Osteoblast (primary cell): ENCODE measurements around the gene ACY1. TPM values are rescaled to one million over a fixed set of nuclear protein-coding genes. Genes with fewer than 3 reads are reported as not detected.

Experiments
- DNase-seq: peaks from one replicate; pipeline ENCODE4 v3.0.0; 2011; ENCODE audit warnings: low spot score, mixed read lengths; ENCODE audit not compliant: insufficient read length; ENCODE audit errors: missing footprints
- H2AFZ ChIP-seq: 2 replicates; pipeline ENCODE4 v1.6.0; 2011; ENCODE audit warnings: mild to moderate bottlenecking, low read length
- H3K27ac ChIP-seq: 2 replicates; pipeline ENCODE4 v1.5.1; 2011; ENCODE audit warnings: mild to moderate bottlenecking, low read depth, low read length, moderate library complexity
- H3K27me3 ChIP-seq: 2 replicates; pipeline ENCODE4 v1.6.0; 2012; ENCODE audit warnings: mild to moderate bottlenecking, control low read depth, inconsistent platforms, low read length, moderate library complexity; ENCODE audit not compliant: insufficient read depth
- H3K36me3 ChIP-seq: 2 replicates; pipeline ENCODE4 v1.5.1; 2011; ENCODE audit warnings: mild to moderate bottlenecking, low read length, control low read depth, moderate library complexity; ENCODE audit not compliant: insufficient read depth
- H3K4me1 ChIP-seq: 2 replicates; pipeline ENCODE4 v1.5.1; 2011; ENCODE audit warnings: mild to moderate bottlenecking, low read length, control low read depth, moderate library complexity; ENCODE audit not compliant: insufficient read depth
- H3K4me2 ChIP-seq: 2 replicates; pipeline ENCODE4 v1.6.0; 2011; ENCODE audit warnings: mild to moderate bottlenecking, low read length; ENCODE audit not compliant: insufficient read depth
- H3K4me3 ChIP-seq: fragments of 200-600 bp; sonication (generic); 3 replicates; pipeline ENCODE4 v1.5.1; 2012; ENCODE audit warnings: mild to moderate bottlenecking, low read length, inconsistent platforms; ENCODE audit not compliant: insufficient read depth
- H3K79me2 ChIP-seq: 2 replicates; pipeline ENCODE4 v1.6.0; 2012; ENCODE audit warnings: mild to moderate bottlenecking, low read length, control low read depth, inconsistent platforms; ENCODE audit not compliant: insufficient read depth
- H3K9me3 ChIP-seq: 2 replicates; pipeline ENCODE4 v1.5.1; 2011; ENCODE audit warnings: low read depth, low read length, control low read depth
- H4K20me1 ChIP-seq: 2 replicates; pipeline ENCODE4 v1.6.0; 2012; ENCODE audit warnings: mild to moderate bottlenecking, low read length, control low read depth; ENCODE audit not compliant: insufficient read depth
- total RNA-seq: library from RNA; depleted of rRNA; stranded (reverse); fragments of >200 nt; gene quantifications from 2 replicates; pipeline ENCODE4 v1.2.3, GENCODE V29; 2012
- TF ChIP-seq, protein P1 (sequence below): IDR thresholded peaks from 2 replicates; pipeline ENCODE4 v1.5.1; 2011; ENCODE audit warnings: mild to moderate bottlenecking, low read depth, low read length, moderate library complexity; ENCODE audit errors: extremely low read depth

The ACY1 gene
- total RNA-seq: 35.7 and 37.6 TPM in 2 replicates

- Histone ChIP-seq H2AFZ (peak within 1 kb of the TSS; percentile 95), H4K20me1 (peaks cover 6% of the 10 kb centered on the region), H3K27ac (peak within 1 kb of the TSS; percentile 85), H3K27me3 (no peaks in the 10 kb centered on the region), H3K4me3 (peak within 1 kb of the TSS; percentile 74), H3K9me3 (no peaks in the 10 kb centered on the region), H3K36me3 (no peaks in the 10 kb centered on the region), H3K79me2 (peaks cover 24% of the 10 kb centered on the region), H3K4me1 (peaks cover 22% of the 10 kb centered on the region), H3K4me2 (peak within 1 kb of the TSS; percentile 99)
- TF ChIP-seq, protein P1, sequence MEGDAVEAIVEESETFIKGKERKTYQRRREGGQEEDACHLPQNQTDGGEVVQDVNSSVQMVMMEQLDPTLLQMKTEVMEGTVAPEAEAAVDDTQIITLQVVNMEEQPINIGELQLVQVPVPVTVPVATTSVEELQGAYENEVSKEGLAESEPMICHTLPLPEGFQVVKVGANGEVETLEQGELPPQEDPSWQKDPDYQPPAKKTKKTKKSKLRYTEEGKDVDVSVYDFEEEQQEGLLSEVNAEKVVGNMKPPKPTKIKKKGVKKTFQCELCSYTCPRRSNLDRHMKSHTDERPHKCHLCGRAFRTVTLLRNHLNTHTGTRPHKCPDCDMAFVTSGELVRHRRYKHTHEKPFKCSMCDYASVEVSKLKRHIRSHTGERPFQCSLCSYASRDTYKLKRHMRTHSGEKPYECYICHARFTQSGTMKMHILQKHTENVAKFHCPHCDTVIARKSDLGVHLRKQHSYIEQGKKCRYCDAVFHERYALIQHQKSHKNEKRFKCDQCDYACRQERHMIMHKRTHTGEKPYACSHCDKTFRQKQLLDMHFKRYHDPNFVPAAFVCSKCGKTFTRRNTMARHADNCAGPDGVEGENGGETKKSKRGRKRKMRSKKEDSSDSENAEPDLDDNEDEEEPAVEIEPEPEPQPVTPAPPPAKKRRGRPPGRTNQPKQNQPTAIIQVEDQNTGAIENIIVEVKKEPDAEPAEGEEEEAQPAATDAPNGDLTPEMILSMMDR: no peak
- DNase-seq: peak; percentile 100
Measured at GRCh38 chr3:51982838-51983577, at the start of gene ACY1. TSS of gene ACY1 (plus strand) at chr3:51983535. CDS start at chr3:51984065, 530 bp downstream.

GRCh38 chr3:51934139-51934850, 49.0 kb upstream of the ACY1 start:
- Histone ChIP-seq H3K4me1 (no peaks in the 10 kb centered on the region), H3K79me2 (peaks cover 14% of the 10 kb centered on the region), H3K9me3 (no peaks in the 10 kb centered on the region), H4K20me1 (peaks cover 5% of the 10 kb centered on the region), H3K4me2 (no peak overlapping the region), H2AFZ (no peak overlapping the region), H3K27ac (no peak overlapping the region), H3K4me3 (no peak overlapping the region), H3K27me3 (no peaks in the 10 kb centered on the region), H3K36me3 (peaks cover 48% of the 10 kb centered on the region)
- peak; percentile 75 for DNase-seq
- TF ChIP-seq, protein P1: no peak

DNA sequence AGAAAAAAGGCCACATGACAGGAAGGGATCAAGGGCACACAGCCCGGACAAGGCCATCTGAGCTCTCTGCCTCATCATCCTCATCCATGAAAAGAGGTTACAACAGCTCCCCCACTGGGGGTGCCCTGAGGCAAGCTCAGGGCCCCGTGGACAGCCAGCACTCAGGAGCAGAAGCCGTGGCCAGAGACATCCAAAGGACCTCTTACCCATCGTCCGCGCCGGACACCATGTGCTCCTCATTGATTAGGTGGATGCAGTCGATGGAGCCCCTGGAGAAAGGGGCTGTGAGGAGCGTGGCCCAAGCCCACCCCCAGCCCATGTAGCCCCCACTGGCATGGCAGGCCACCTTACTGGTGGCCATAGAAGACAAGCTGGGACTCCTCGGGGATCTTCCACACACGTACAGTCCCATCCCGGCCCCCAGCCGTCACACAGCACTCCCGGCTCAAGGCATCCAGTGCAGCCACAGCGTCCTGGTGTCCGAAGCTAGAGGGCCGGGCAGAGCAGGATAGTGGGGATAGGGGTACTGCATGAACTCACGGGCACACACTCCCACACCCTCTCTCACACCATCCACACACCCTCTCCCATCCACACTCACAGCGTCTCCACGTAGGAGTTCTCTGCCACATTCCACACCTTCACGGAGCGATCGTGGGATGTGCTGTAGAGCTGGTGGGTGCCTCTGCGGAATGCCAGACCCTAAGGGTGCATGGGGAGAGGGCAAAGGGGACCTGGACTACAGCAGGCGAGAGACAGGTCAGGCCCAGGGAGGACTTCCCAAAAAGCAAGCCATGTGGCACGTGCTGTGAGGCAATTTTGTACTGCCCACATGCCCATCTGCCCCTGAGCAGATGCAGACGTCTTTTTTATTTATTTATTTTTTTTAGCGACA, 48.1 kb upstream of the ACY1 start:
- Histone ChIP-seq H4K20me1 (peaks cover 7% of the 10 kb centered on the region), H3K9me3 (no peaks in the 10 kb centered on the region), H3K4me3 (no peak overlapping the region), H3K27ac (no peak overlapping the region), H3K27me3 (no peaks in the 10 kb centered on the region), H3K4me1 (no peaks in the 10 kb centered on the region), H3K79me2 (peaks cover 23% of the 10 kb centered on the region), H3K4me2 (no peak overlapping the region), H2AFZ (no peak overlapping the region), H3K36me3 (peaks cover 51% of the 10 kb centered on the region)
- DNase-seq: peak; percentile 54
- TF ChIP-seq, protein P1: no peak
